Measurements from ENCODE around the gene CHRNB2.

The CHRNB2 gene

GRCh38 chr1:154582885-154583284 is 15.3 kb downstream of the CHRNB2 start:
- no peak for DNase-seq

DNA sequence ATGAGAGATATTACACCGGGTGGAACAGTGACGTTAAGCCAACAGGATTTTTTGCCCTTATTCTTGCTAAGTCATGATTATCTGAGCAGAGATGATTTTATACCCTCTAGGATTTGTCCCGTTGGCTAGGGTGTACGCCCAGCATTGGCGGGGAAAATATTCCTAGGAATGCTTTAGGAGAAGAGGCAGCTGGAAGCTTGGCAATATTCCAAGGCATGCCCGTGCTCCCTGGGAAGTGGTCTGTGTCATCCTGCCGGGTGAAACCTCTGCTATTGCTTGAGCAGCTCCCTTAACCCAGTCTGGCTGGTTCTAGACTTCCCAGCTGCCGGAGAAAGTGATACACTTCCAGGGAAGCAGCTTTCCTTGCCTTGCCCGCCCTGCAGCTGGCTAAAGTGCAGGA is 16.2 kb downstream of the CHRNB2 start:
- no peak for DNase-seq

- DNase-seq: no peak
Observed at GRCh38 chr1:154584267-154584994, 16.9 kb downstream of the CHRNB2 start.

DNA sequence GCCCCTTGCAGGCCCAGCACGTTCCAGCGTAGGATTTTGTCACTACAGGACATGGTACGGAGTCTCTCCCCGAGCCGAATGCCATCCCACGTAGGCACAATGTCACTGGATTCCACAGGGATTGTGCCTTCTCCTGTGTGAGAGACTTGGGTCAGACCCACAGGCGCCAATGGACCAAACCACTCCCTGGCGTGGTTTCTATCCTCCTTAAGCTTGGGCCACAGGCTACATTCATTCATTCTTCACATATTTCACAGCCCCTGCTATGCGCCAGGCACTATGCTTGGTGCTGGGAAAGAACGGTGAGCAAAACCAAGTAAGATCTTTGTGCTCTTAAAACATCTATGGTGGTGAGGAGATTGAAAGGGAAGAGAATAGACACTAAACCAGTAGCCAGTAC is 18.7 kb downstream of the CHRNB2 start:
- no peak for DNase-seq

DNA sequence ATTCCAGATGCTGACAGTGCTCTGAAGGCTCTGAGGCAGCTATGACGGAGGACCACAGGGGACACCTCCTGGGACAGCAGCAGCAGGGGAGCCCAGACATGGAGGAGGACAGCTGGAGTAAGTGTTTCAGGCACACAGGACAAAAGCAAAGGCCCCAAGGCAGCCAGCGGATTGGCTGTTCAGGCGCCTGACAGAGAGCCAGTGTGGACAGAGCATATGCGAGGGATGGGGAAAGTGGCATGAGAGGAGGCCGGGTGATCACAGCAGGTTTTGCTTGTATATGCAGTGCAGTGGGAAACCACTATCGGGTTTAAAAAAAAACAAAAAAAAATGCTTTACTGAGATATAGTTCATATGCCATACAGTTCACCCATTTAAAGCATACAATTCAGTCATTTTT is 19.1 kb downstream of the CHRNB2 start:
- DNase-seq: no peak

DNA sequence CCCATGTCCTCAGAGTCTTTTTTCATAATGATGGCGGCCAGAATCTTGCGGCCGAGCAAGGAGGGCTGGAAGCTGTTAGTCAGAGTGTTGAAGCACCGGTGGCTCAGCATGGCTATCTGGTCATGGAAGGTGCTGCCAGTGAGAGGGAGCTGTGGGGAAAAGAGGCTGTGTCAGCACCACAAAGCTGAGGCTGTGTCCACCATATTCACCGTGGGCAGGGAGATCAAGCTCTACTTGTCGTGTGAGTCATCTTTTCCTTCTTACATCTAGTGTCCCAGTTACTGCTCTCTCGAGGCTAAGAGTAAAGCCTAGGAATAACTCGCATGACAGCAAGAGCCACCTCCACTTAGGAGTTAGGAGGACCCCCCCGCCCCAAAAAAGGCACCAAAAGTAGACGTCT is 22.2 kb downstream of the CHRNB2 start:
- DNase-seq: no peak

GRCh38 chr1:154590756-154591155 is 23.2 kb downstream of the CHRNB2 start:
- DNase-seq: no peak

DNA sequence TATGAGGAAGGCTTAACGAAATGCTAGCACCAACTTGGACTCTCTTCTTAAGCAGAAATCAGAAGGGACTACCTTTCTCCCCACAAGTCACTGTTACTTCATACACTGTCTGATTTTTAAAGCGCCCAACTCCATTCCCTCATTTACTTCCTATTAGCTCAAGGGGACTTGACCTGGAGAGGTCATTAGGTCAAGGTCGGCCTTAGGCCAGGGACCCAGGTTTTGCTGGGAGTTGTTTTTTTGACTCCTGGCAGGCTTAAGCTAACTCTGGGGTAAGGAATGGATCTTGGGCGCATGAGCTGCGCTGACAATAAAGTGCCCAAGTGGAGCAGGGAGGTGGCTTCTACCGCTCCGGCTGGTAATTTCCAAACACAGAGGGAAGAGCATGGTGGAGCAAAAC is 23.6 kb downstream of the CHRNB2 start:
- no peak for DNase-seq

GRCh38 chr1:154593390-154593789 is 25.8 kb downstream of the CHRNB2 start:
- no peak for DNase-seq

DNA sequence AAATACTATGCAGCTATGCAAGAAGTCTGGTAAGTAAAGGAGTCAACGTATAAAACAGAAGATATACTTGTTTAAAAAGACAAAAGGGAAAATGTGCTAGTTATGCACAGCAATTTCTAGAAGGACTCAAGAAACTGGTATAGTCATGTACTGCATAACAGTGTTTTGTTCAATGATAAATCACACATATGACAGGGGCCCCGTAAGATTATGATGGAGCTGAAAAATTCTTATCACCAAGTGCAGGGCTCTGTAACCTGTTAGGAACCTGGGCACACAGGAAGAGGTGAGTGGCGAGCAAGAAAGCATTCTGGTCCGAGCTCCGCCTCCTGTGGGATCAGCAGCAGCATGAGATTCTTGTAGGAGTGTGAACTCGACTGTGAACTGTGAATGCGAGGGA is 27.2 kb downstream of the CHRNB2 start:
- no peak for DNase-seq

GRCh38 chr1:154595621-154596020 is 28.0 kb downstream of the CHRNB2 start:
- no peak for DNase-seq

DNA sequence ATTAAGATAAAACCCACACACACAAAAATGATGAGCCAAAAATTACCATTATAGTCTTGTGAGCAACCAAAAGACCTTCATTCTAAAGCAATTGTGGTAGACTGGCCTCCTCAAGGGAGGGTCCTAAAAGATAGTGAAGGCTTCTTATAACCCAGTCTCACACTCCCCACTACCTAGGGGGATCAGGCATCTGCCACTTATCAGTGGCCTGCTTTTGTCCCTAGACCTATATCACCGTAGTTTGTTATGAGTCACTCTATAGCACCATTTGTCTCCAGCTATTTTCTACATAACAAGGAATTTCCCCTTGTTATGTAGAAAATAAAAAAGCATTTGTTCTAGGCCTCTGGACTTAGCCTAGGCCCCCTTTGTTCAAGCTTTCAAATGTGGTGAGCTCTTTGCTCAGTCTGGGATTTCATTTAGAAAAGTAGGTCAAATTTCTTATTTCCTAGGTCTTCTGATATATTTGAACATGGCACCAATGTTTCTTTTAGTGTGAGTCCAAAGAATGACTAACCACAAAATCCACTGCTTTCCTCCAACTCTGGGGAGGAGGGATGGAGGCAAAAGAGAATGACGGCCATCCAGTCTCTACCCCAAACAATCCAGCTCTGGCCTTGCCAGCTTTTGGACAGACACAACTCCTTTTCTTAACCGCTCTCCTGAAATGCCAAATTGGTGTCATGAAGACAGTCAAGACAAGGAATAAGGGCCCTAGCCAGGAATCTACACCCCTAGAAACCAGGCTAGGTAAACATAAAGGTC is 31.5 kb downstream of the CHRNB2 start:
- no peak for DNase-seq

- no peak for DNase-seq
Observed at GRCh38 chr1:154599658-154600057, 32.1 kb downstream of the CHRNB2 start.

DNA sequence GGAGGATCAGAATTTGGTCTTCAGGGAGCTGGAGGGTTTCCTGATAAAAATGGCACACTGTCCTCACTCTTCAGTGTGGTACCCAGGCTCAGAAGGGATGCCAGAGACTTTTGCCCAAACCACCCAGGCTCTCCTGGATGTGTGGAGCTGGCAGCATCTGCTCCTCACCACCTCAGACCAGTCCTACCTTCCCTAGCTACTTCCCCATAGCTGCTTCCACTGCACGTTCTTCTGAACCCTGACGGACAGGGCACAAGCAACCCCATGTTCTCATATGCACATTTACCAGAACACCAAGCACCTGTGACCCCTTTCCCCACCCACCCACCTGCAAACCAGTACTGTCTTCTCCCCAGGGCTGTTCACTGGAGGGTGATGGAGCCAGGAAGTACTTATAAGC is 35.7 kb downstream of the CHRNB2 start:
- DNase-seq: no peak

GRCh38 chr1:154605534-154605933 is 38.0 kb downstream of the CHRNB2 start:
- DNase-seq: no peak

DNA sequence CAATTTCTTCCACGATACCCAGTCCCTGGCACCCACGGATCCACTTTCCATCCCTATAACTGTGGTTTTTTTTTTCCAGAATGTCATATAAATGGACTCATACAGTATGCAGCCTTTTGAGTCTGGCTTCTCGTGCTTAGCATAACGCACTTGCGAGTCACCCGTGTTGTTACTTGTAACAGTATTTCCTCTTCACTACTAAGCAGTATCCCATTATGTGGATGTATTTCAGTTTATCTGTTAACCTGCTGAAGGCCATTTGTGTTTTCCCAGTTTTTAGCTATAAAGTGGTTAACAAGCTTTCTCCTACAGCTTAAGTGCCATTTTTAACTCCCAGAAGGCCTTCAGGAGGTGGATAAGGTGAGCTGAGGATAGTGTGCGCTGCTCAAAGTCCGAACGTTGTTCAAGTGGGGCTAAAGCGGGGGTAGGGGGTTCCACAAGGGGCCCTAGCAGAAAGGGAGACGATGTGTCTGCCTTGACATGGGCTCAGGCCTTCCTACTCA is 39.6 kb downstream of the CHRNB2 start:
- DNase-seq: no peak

DNA sequence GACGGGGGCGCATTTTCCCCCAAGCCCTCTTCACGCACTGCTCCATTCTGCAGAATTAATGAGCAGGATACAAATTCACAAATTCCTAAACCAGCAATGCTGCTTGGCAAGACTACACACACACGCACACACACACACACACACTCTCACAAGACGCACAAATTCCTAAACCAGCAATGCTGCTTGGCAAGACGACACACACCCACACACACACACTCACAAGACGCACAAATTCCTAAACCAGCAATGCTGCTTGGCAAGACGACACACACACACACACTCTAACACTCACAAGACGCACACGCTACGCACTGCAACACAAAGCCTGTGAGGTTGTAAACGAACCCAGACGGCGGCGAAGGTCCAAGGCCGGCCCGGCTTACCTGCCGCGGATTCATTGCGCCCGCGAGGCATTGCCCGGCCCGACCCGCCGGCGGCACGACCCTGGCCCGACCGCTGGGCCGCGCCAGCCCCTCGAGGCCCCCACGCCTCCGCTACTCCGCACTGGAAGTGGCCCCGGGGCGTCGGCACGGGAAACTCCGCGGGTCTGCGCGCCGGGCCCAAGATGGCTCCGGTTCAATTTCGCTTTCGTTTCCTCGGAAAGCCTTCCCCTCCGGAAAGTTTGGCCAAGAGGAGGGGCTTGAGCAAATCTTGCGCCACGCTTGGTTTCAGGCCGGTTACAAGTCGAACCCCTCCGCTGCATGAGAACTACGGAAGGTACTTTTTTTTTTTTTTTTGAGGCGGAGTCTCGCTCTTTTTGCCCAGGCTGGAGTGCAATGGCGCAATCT is 40.2 kb downstream of the CHRNB2 start, which contains the start of gene ADAR:
ADAR (minus strand) TSS at position 578 of the 788 bp plus-strand sequence; CDS start at position 398, 180 bp downstream.
- DNase-seq: peak; percentile 96

DNA sequence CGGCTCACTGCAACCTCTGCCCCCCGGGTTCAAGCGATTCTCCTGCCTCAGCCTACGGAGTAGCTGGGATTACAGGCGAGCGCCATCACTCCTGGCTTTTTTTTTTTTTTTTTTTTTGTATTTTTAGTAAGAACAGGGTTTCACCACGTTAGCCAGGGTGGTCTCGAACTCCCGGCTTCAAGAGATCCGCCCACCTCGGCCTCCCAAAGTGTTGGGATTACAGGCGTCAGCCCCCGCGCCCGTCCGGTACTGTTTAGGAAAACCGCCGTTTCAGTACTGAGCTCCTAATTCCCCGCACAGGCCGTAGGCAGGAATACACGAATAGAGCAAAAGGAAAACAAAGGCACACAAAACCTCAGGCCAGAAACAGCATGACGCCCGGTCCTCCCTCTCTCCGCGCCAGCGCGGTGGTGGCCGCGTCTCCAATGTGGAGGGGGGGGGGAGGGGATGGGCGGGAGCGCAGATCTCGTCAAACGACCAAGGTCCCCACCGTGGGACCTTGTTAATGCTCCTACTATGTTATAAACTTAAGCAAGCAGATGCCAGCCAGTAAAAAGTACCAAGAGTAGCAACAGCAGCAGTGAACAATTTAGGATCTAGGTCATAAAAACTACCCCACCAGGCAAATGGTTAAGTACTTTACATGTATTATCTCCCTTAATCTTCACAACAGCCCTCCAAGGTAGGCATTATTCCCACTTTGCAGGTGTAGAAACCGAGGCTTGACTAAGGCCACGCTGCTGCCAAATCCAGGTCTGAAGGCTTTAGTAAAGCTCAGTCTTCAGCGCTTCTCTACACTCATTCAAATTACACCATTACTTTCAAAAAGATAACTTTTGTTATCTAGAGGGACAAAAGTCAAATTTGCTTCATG is 41.1 kb downstream of the CHRNB2 start:
- DNase-seq: peak; percentile 45

DNA sequence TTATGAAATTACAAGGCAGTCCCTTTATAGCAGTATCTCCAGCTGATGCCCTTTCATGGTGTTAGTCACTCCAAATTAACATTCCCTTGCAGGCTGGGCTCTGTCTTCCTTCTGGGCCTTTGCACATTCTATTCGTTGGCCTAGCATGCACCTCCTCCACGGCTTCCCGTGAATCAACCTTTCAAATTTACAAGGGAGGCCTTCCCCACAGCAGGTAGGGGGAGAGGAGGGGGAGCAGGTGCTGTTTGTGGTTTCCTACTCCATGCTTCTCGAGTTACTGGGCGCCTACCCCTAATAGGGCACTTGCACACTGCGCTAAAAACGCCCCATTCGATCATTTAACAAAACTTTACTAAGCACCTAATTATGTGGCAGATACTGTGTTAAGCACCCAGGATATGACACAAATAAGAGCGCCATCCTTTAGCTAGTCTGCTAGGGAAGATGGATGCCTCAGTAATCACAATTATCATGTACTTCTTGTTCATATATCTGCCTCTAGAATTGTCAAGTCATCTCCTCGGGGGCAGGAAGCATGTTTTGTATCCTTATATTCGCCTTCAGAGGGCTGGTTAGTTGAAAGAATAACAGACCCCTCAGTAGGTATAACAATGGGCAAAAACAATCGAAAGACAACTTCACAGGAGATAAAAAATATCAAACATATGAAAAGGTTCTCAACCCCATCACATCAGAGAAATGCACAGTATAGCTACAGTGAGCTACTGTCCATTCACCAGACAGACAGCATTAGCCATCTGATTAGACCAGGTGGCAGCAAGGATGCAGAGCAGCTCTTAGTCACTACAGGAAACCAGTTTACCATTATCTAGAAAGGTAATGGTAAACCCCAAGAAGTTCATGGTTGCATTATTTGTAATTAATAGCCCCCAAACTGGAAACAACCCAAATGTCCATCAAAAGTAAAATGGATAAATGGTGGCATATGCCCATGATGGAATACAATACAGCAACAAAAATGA is 42.1 kb downstream of the CHRNB2 start:
- peak; percentile 74 for DNase-seq

- no peak for DNase-seq
Observed at GRCh38 chr1:154611150-154611862, 43.7 kb downstream of the CHRNB2 start.
